PFSK-1 (cell line): ENCODE data around the gene SLC38A11.

ENCODE experiments used
- FOXP2 ChIP-seq: optimal IDR thresholded peaks from 2 replicates; pipeline ENCODE3; 2011; ENCODE audit warnings: borderline replicate concordance, control low read depth, inconsistent platforms; ENCODE audit not compliant: insufficient read depth; ENCODE audit errors: extremely low read length, extremely low read depth
- POLR2AphosphoS5 ChIP-seq: IDR thresholded peaks from 2 replicates; pipeline ENCODE4 v1.6.1; 2012; ENCODE audit warnings: low read depth, mild to moderate bottlenecking, control low read depth, low read length, moderate library complexity
- REST ChIP-seq, 2 experiments: IDR thresholded peaks; 2 replicates each; pipeline versions ENCODE4 v1.6.1 to v1.8.0; 2011 to 2012; ENCODE audit warnings: low read depth in 2 of 2, low read length in 2 of 2, control low read depth in 1 of 2, inconsistent platforms in 1 of 2, mild to moderate bottlenecking in 1 of 2, moderate library complexity in 1 of 2; ENCODE audit not compliant: insufficient read depth in 1 of 2
- SIN3A ChIP-seq: IDR thresholded peaks from 2 replicates; pipeline ENCODE4 v1.6.1; 2012; ENCODE audit warnings: mild to moderate bottlenecking, low read length, moderate library complexity, borderline replicate concordance; ENCODE audit not compliant: insufficient read depth
- TAF1 ChIP-seq: IDR thresholded peaks from 2 replicates; pipeline ENCODE4 v1.6.1; 2012; ENCODE audit warnings: low read length, control low read depth, borderline replicate concordance; ENCODE audit not compliant: insufficient read depth

GRCh38 chr2:164871404-164871803, 83.9 kb downstream of the SLC38A11 start:
- TF ChIP-seq POLR2AphosphoS5 (no peak), FOXP2 (no peak), TAF1 (no peak), REST (IDR thresholded peaks at IDR 0.05; ENCODE audit: insufficient read depth in 1 of 2, low read depth in 2 of 2, low read length in 2 of 2) (no peak), SIN3A (no peak)
